ENCODE results near the gene SLC27A5.
"Not testable (repeated sequence)": the region's sequence is repeated elsewhere in the genome, so short reads cannot be mapped to it uniquely, and the experiment has no call there.

SLC27A5 gene

DNA sequence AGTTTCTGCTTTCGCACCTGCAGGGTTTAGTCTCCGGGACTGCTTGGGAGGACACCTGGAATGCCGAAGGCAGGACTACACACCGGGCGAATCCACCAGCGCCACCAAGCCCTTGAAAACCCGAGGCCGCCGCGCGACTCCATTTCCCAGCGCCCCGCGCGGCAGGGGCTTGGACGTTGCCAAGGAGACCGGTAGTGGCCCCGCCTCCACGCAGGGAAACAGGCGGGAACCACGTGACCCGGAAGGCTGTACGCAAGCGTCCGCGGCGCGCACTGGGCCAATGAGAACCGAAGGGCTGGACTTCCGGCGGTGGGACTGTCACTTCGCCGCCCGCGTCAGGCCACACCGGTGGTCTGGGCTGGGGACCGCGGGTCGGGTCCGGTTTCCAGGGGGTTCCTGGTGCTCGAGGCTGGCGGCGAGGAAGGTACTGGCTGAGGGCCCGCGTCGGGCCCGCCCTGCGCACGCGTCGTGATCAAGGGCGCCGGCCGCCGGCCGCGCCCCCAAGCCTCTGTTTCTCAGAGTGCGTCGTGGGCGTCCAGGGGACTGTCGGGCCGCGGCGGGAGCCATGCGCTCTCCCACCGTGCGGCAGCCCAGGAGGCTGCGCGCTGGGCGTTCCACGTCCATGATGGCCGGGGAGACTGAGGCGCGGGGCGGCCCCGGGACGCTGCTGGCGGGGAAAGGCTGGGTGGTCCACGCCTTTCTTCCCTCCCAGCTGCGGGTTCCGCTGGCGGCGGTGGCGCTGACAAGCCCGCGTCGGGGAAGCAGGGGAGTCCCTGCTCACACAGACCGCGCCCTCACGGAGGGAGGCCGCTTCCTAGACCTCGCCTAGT is 44.8 kb downstream of the SLC27A5 start, which contains the start of gene ZNF324:
Gene ZNF324, plus strand, starts transcription at position 321 of the 830 bp plus-strand sequence. CDS start 2,106 bp downstream, outside the sequence.
- peak; percentile 99 for DNase-seq

- no peak for DNase-seq
These were observed 45.6 kb downstream of the SLC27A5 start for GRCh38 chr19:58466089-58466759.

GRCh38 chr19:58460039-58460438 is 51.8 kb downstream of the SLC27A5 start:
- DNase-seq, result no peak

DNA sequence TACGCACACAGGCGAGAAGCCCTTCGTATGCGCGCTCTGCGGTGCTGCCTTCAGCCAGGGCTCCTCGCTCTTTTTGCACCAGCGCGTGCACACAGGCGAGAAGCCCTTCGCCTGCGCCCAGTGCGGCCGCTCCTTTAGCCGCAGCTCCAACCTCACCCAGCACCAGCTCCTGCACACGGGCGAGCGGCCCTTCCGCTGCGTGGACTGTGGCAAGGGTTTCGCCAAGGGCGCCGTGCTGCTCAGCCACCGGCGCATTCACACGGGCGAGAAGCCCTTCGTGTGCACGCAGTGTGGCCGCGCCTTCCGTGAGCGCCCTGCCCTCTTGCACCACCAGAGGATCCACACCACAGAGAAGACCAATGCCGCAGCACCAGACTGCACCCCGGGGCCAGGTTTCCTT is 55.7 kb downstream of the SLC27A5 start:
- no peak for DNase-seq

- no peak for DNase-seq
These were observed 56.5 kb downstream of the SLC27A5 start for GRCh38 chr19:58455306-58455705.

- no peak for DNase-seq
These were observed 58.0 kb downstream of the SLC27A5 start for GRCh38 chr19:58453743-58454142.

GRCh38 chr19:58451358-58452101 is 60.3 kb downstream of the SLC27A5 start, which contains the start of gene ZNF324B:
Gene ZNF324B, plus strand, starts transcription at chr19:58451622. Its CDS starts 2,080 bp downstream, at chr19:58453702.
- DNase-seq, result peak; percentile 97

DNA sequence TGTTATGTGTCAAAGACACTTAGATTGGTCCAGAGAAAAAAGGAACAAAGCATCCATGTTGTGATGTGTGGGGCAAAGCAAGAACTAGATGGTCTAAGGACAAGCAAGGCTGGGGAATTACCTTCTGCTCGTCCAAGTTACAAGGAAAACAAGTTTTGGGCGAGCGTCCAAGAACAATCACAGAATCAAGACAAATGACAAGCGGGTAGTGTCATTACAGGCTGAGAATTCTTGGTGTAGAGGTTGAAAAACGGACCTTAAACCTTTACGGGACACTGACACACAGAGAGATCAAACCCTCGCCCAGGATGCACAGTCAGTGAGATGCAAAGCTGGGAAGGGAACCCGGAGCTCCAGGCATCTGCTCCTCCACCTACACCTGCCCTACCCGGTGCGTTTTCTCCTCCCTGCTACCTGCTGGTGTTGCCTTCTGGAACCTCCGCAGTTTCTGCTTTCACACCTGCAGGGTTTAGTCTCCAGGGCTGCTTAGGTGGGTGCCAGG is 60.9 kb downstream of the SLC27A5 start:
- DNase-seq, result no peak

- not testable (repeated sequence) for DNase-seq
These were observed 61.8 kb downstream of the SLC27A5 start for GRCh38 chr19:58449980-58450379.

DNA sequence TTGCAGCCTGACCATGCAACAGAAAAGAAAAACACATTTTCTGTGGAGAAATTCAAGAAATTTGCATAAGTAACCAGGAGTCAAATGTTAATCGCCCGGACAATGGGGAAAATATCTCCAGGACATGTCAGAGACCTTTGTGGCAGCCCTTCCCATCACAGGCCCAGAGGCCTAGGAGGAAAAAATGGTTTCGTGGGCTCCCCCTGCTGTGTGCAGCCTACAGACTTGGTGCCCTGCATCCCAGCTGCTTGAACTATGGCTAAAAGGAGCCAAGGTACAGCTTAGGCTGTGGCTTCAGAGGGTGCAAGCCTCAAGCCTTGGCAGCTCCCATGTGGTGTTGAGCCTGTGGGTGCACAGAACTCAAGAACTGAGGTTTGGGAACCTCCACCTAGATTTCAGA is 62.9 kb downstream of the SLC27A5 start:
- DNase-seq, result not testable (repeated sequence)
